GM19467 (cell line): ENCODE measurements around the gene GLT6D1.

Source experiments
- ATAC-seq: cut with Tn5 transposase; IDR thresholded peaks from one replicate; pipeline ENCODE4 v1.9.1; 2021; ENCODE audit warnings: mild to moderate bottlenecking, moderate library complexity; ENCODE audit not compliant: unreplicated experiment

GLT6D1 gene

GRCh38 chr9:135588886-135589595 is 50.3 kb downstream of the GLT6D1 start:
- ATAC-seq: no peak

GRCh38 chr9:135588371-135588770 is 51.0 kb downstream of the GLT6D1 start:
- ATAC-seq: no peak

- no peak for ATAC-seq
Measured at GRCh38 chr9:135587658-135588057, 51.7 kb downstream of the GLT6D1 start.

- no peak for ATAC-seq
Measured at GRCh38 chr9:135586601-135587109, 52.7 kb downstream of the GLT6D1 start.

GRCh38 chr9:135584934-135585333 is 54.4 kb downstream of the GLT6D1 start:
- ATAC-seq: no peak

- no peak for ATAC-seq
Measured at GRCh38 chr9:135584371-135584770, 55.0 kb downstream of the GLT6D1 start.

GRCh38 chr9:135583688-135584011 is 55.7 kb downstream of the GLT6D1 start:
- ATAC-seq: no peak

GRCh38 chr9:135582966-135583687 is 56.2 kb downstream of the GLT6D1 start:
- ATAC-seq: no peak

GRCh38 chr9:135582541-135582940 is 56.8 kb downstream of the GLT6D1 start:
- no peak for ATAC-seq

- ATAC-seq: no peak
Measured at GRCh38 chr9:135581636-135582426, 57.5 kb downstream of the GLT6D1 start.

GRCh38 chr9:135580664-135581380 is 58.5 kb downstream of the GLT6D1 start:
- no peak for ATAC-seq

- ATAC-seq: no peak
Measured at GRCh38 chr9:135579889-135580660, 59.3 kb downstream of the GLT6D1 start.

GRCh38 chr9:135579356-135579755 is 60.0 kb downstream of the GLT6D1 start:
- no peak for ATAC-seq

- ATAC-seq: no peak
Measured at GRCh38 chr9:135577256-135577655, 62.1 kb downstream of the GLT6D1 start.

GRCh38 chr9:135575995-135576631 is 63.2 kb downstream of the GLT6D1 start:
- no peak for ATAC-seq

GRCh38 chr9:135574943-135575342 is 64.4 kb downstream of the GLT6D1 start:
- no peak for ATAC-seq

GRCh38 chr9:135574331-135574730 is 65.0 kb downstream of the GLT6D1 start:
- no peak for ATAC-seq
